Measurements from ENCODE around the gene PMPCB. TPM values are rescaled to one million over a fixed set of nuclear protein-coding genes. Genes with fewer than 3 reads are reported as not detected.
A peak's percentile ranks its signal among the peaks of the same experiment; 100 is the strongest.
"Not testable (repeated sequence)": the region's sequence is repeated elsewhere in the genome, so short reads cannot be mapped to it uniquely, and the experiment has no call there.

The PMPCB gene
- 10 to 100 TPM; 70.4 to 98.4 (median 92.4) TPM for total RNA-seq
- polyA plus RNA-seq: 10 to 100 TPM; 51.5 to 52.9 TPM
- long read RNA-seq, donor 1, transcript PMPCB-201 (13 exons, 2,472 nt): major isoform, 65 of 79 reads
- long read RNA-seq, donor 1, transcript PMPCB-202 (12 exons, 1,714 nt): minor isoform, 5 of 79 reads
- long read RNA-seq, donor 1, partial matches to known transcripts: 2 of 79 reads
- long read RNA-seq, donor 1, other reads (novel, unspliced or antisense): 7 of 79 reads
- long read RNA-seq, donor 2, transcript PMPCB-201 (13 exons, 2,472 nt): major isoform, 89 of 110 reads
- long read RNA-seq, donor 2, transcript PMPCB-202 (12 exons, 1,714 nt): minor isoform, 5 of 110 reads
- long read RNA-seq, donor 2, partial matches to known transcripts: 5 of 110 reads
- long read RNA-seq, donor 2, other reads (novel, unspliced or antisense): 11 of 110 reads
- long read RNA-seq, donor 3, transcript PMPCB-201 (13 exons, 2,472 nt): major isoform, 149 of 181 reads
- long read RNA-seq, donor 3, transcript PMPCB-202 (12 exons, 1,714 nt): minor isoform, 9 of 181 reads
- long read RNA-seq, donor 3, partial matches to known transcripts: 5 of 181 reads
- long read RNA-seq, donor 3, other reads (novel, unspliced or antisense): 18 of 181 reads

GRCh38 chr7:103296901-103297836, at the start of gene PMPCB:
TSS of gene PMPCB (plus strand) at chr7:103297435. CDS start at chr7:103297460, 25 bp downstream.
- Histone ChIP-seq H3K27ac (peak within 1 kb of the TSS in 9 of 10 donors; percentile 72 to 92 (median 87)), H3K36me3 (peaks cover 0 to 37% (median 19%) of the 10 kb centered on the region in 9 donors), H3K4me3 (peak within 1 kb of the TSS; percentile 70 to 95 (median 86)), H3K9me3 (no peaks in the 10 kb centered on the region), H3K27me3 (no peaks in the 10 kb centered on the region), H3K4me1 (peaks cover 0 to 23% (median 17%) of the 10 kb centered on the region in 9 donors)
- peak; percentile 94 to 99 (median 97) for TF ChIP-seq CTCF (IDR thresholded peaks at IDR 0.05)
- intact Hi-C loops (cut with DNase I): loop anchor here in 3 of 10 donors (2.0 to 10.0 kb wide), 3 partner anchors 48 to 110 kb away; partner anchors contain the start of genes DNAJC2 (in 3 of the 3) and PSMC2 (in 1 of the 3)
- peak; percentile 95 to 96 for DNase-seq
- WGBS, 2 donors: 2 to 3% methylated on average over 51 to 52 of the region's 52 CpGs
- peak; percentile 96 to 99 (median 98) for ATAC-seq

GRCh38 chr7:103253699-103254506, 43.3 kb upstream of the PMPCB start:
- H3K36me3 ChIP-seq; DNase-seq; H3K4me3 ChIP-seq; H3K27ac ChIP-seq; H3K4me1 ChIP-seq; H3K27me3 ChIP-seq; ATAC-seq; intact Hi-C loops (cut with DNase I): not testable (repeated sequence)
- 31 to 34% methylated on average over 3 of the region's 3 CpGs for WGBS, 2 donors
- H3K9me3 ChIP-seq: peaks cover 0 to 11% (median 0%) of the 10 kb centered on the region in 11 donors

- DNase-seq; H3K9me3 ChIP-seq; intact Hi-C loops (cut with DNase I); H3K4me3 ChIP-seq; ATAC-seq; H3K36me3 ChIP-seq; H3K27me3 ChIP-seq; H3K4me1 ChIP-seq; H3K27ac ChIP-seq: not testable (repeated sequence)
- WGBS, 2 donors: 85 to 96% methylated on average over 2 of the region's 2 CpGs
Measured at GRCh38 chr7:103264054-103264453, 33.2 kb upstream of the PMPCB start.

- intact Hi-C loops (cut with DNase I); H3K36me3 ChIP-seq; H3K4me1 ChIP-seq; H3K4me3 ChIP-seq; H3K27me3 ChIP-seq; ATAC-seq; H3K9me3 ChIP-seq; H3K27ac ChIP-seq; DNase-seq: not testable (repeated sequence)
- 30 to 40% methylated on average over 2 of the region's 2 CpGs for WGBS, 2 donors
Measured at GRCh38 chr7:103266229-103266628, 31.0 kb upstream of the PMPCB start.

GRCh38 chr7:103273374-103273773, 23.9 kb upstream of the PMPCB start:
- ATAC-seq; H3K27me3 ChIP-seq; H3K9me3 ChIP-seq; H3K4me3 ChIP-seq; H3K36me3 ChIP-seq; intact Hi-C loops (cut with DNase I); H3K27ac ChIP-seq; DNase-seq; H3K4me1 ChIP-seq: not testable (repeated sequence)
- WGBS, 2 donors: 89 to 94% methylated on average over 6 of the region's 6 CpGs

- H3K27ac ChIP-seq; H3K9me3 ChIP-seq; ATAC-seq; DNase-seq; H3K27me3 ChIP-seq; H3K36me3 ChIP-seq; intact Hi-C loops (cut with DNase I); H3K4me3 ChIP-seq: not testable (repeated sequence)
- 96% methylated on average over 14 to 24 of the region's 24 CpGs for WGBS, 2 donors
- peaks cover 0 to 11% (median 8%) of the 10 kb centered on the region in 9 donors for H3K4me1 ChIP-seq
Measured at GRCh38 chr7:103274867-103275266, 22.4 kb upstream of the PMPCB start.

GRCh38 chr7:103278195-103278594, 19.0 kb upstream of the PMPCB start:
- peaks cover 0 to 17% (median 11%) of the 10 kb centered on the region in 9 donors for H3K4me1 ChIP-seq
- H3K9me3 ChIP-seq; intact Hi-C loops (cut with DNase I); H3K4me3 ChIP-seq; DNase-seq; H3K36me3 ChIP-seq; H3K27ac ChIP-seq; ATAC-seq: not testable (repeated sequence)
- peaks cover 0 to 11% (median 0%) of the 10 kb centered on the region in 7 donors for H3K27me3 ChIP-seq
- WGBS, 2 donors: 73 to 79% methylated on average over 2 of the region's 2 CpGs

GRCh38 chr7:103279636-103279962, 17.6 kb upstream of the PMPCB start:
- H3K27me3 ChIP-seq: peaks cover 0 to 11% (median 0%) of the 10 kb centered on the region in 7 donors
- H3K36me3 ChIP-seq; H3K9me3 ChIP-seq; intact Hi-C loops (cut with DNase I); DNase-seq: not testable (repeated sequence)
- peak overlapping the region; percentile 44 to 79 (median 64) for H3K4me3 ChIP-seq
- H3K27ac ChIP-seq: peak overlapping the region in 6 of 10 donors; percentile 4 to 58 (median 30)
- peaks cover 0 to 17% (median 11%) of the 10 kb centered on the region in 9 donors for H3K4me1 ChIP-seq
- WGBS, 2 donors: 1 to 2% methylated on average over 12 of the region's 12 CpGs
- peak in 7 of 8 donors; percentile 29 to 80 (median 59) for ATAC-seq
